ENCODE results near the gene DMPK.
A peak's percentile ranks its signal among the peaks of the same experiment; 100 is the strongest.
"Not testable (repeated sequence)": the region's sequence is repeated elsewhere in the genome, so short reads cannot be mapped to it uniquely, and the experiment has no call there.

Gene DMPK

DNA sequence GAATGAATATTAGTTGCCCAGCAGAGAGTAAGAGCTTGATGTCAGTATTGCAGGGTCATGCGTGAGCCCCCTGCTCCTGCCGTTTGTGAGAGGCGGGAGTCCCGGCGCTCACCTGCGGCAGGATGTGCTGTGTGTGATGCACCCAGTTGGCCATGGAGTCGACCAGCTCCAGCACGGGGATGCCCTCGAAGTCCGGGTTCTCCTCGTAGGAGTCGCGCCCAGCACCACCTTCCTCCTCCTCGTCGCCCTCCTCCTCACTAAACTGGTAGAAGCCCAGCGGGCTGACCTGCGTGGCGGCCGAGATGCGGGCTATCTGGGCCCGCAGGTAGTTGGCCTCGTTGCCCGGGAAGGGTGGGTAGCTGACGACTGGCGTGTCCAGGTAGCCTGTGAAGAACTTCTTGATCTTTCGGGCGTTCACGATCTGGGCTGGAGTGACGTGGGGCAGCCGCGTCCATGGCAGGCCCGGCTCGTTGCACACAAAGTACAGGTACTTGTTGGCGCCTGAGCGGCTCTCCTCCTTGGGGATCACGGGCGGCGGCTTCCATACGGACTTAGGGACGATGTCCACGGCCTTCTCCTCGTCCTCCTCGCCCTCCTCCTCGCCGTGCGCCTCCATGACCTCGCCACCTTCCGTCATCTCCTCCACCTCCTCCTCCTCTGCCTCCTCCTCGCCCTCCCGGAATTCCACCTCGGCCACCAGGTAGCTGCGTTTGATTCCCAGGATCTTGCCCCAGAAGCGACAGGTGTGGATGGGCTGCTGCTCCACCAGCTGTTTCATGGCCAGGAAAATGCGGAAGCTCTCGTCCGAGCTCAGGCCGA, 22.1 kb upstream of the DMPK start:
- H3K36me3 Mint-ChIP-seq = no peaks in the 10 kb centered on the region
- H3K27me3 Mint-ChIP-seq = peaks cover 10 to 37% of the 10 kb centered on the region in 2 donors
- no peak overlapping the region for H3K27ac Mint-ChIP-seq
- no peak overlapping the region for H3K4me3 Mint-ChIP-seq
- DNase-seq = no peak
- peaks cover 3 to 11% of the 10 kb centered on the region in 2 donors for H3K4me1 Mint-ChIP-seq
- H3K9me3 Mint-ChIP-seq = no peaks in the 10 kb centered on the region
- ATAC-seq (replicated peaks) = no peak

DNA sequence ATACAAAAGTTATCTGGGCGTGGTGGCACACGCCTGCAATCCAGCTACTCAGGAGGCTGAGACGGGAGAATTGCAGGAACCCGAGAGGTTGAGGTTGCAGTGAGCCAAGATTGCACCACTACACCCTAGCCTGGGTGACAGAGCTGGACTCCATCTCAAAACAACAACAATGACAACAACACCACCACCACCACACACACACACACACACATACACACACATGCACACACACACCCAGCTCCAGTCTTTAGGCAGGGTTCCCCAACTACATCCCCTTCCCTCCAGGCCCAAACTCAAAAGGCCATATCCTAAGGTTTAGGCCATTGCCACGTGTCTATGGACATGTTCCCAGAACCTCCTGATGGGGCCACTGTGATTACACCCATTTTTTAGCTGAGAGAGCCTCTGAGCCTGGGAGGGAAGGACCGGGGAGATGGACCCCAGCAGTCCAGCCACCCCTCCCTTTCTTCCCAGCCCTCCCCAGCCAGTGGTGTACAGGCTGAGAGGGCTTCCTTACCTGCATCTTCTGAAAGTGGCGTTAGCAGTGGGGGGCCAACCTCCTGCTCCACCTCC, 19.4 kb upstream of the DMPK start:
- Mint-ChIP-seq H3K27ac (no peak overlapping the region), H3K4me1 (peaks cover 14 to 15% of the 10 kb centered on the region in 2 donors), H3K4me3 (no peak overlapping the region), H3K9me3 (no peaks in the 10 kb centered on the region), H3K36me3 (no peaks in the 10 kb centered on the region), H3K27me3 (peaks cover 14 to 46% of the 10 kb centered on the region in 2 donors)
- DNase-seq = no peak
- ATAC-seq (replicated peaks) = no peak

DNA sequence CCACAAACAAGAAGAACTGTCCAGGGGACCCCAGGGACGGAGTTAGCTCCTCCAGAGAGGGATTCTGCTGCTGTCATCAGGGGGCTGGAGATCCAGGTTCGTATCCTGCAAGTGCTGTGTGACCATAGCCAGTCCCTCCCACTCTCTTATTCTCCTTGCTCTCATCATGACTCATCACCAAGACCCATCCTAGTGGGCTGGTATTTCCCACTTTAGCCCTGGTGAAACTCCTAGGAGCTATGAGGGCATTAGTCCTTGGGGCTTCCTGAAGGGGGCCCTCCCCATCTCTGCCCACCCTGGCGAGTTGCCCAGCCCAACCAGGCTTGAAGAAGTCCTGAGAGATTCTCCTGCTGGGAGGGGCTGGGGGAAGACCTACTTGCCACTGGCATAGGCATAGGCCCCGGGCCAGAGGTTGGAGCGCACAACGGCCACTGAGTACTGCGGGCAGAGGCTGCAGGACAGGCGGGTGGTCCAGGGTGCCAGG, 17.8 kb upstream of the DMPK start:
- Mint-ChIP-seq H3K27me3 (peaks cover 18 to 54% of the 10 kb centered on the region in 2 donors), H3K36me3 (no peaks in the 10 kb centered on the region), H3K9me3 (no peaks in the 10 kb centered on the region), H3K27ac (no peak overlapping the region), H3K4me1 (peaks cover 13 to 14% of the 10 kb centered on the region in 2 donors), H3K4me3 (no peak overlapping the region)
- DNase-seq (no peak), ATAC-seq (replicated peaks) (no peak)

DNA sequence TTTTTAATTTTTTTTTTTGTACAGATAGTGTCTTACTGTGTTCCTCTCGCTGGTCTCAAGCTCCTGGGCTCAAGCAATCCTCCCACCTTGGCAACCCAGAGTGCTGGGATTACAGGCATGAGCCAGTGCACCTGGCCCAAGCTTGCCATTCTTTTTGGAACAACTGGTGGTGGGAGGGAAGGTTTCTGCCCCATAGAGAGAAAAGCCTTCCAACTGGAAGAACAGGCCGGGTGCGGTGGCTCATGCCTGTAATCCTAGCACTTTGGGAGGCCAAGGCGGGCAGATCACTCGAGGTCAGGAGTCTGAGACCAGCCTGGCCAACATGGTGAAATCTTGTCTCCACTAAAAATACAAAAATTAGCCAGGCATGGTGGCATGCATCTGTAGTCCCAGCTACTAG, 17.3 kb upstream of the DMPK start:
- DNase-seq; H3K27ac Mint-ChIP-seq; ATAC-seq (replicated peaks); H3K36me3 Mint-ChIP-seq; H3K4me3 Mint-ChIP-seq; H3K9me3 Mint-ChIP-seq: not testable (repeated sequence)
- Mint-ChIP-seq H3K4me1 (peaks cover 16 to 18% of the 10 kb centered on the region in 2 donors), H3K27me3 (peaks cover 18 to 60% of the 10 kb centered on the region in 2 donors)

DNA sequence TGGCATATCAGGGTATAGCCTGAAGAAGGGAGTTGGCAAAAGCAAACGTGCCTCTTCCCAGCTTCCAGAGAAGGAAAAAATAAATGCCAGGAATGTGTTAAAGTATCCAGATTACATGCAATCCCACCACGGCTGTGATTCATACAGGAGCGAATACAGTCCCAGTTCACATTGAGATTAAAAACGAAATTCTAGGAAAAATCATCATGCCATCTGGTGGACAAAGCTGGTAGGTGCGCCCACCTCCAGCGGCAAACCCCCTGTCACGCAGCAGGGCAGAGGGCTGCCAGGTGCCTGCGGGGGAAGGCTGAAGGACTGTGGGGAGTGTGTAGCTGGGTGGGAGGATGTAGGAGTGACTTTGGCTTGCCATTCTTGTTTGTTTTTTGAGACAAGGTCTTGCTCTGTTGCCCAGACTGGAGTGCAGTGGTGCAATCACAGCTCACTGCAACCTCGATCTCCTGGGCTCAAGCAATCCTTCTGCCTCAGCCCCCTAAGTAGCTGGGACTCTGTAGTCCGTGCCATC, 16.8 kb upstream of the DMPK start:
- H3K4me1 Mint-ChIP-seq = peaks cover 17 to 20% of the 10 kb centered on the region in 2 donors
- no peaks in the 10 kb centered on the region for H3K36me3 Mint-ChIP-seq
- peak; percentile 92 for ATAC-seq (replicated peaks)
- H3K27me3 Mint-ChIP-seq = peaks cover 18 to 61% of the 10 kb centered on the region in 2 donors
- no peak overlapping the region for H3K4me3 Mint-ChIP-seq
- H3K27ac Mint-ChIP-seq = no peak overlapping the region
- H3K9me3 Mint-ChIP-seq = no peaks in the 10 kb centered on the region
- DNase-seq = no peak

DNA sequence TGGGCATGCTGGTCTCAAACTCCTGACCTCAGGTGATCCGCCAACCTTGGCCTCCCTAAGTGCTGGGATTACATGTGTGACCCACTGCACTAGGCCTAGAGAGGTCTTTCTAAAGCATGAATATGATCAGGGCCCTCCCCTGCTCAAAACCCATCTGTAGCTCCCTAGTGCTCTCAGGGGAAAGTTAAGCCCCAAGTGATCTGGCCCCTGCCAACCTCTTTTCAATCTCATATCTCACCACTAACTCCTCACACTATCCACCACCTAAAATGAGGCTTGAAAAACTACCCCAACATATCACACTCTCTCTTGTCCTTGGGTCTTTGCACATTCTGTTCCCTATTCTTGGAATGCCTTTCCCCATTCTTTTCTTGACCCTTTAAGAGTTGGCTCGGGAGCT, 12.3 kb upstream of the DMPK start:
- peaks cover 0 to 3% of the 10 kb centered on the region in 2 donors for H3K36me3 Mint-ChIP-seq
- H3K4me3 Mint-ChIP-seq = no peak overlapping the region
- peaks cover 8 to 27% of the 10 kb centered on the region in 2 donors for H3K27me3 Mint-ChIP-seq
- H3K9me3 Mint-ChIP-seq = no peaks in the 10 kb centered on the region
- H3K27ac Mint-ChIP-seq = no peak overlapping the region
- ATAC-seq (replicated peaks) = no peak
- H3K4me1 Mint-ChIP-seq = peaks cover 34 to 54% of the 10 kb centered on the region in 2 donors
- DNase-seq = no peak

DNA sequence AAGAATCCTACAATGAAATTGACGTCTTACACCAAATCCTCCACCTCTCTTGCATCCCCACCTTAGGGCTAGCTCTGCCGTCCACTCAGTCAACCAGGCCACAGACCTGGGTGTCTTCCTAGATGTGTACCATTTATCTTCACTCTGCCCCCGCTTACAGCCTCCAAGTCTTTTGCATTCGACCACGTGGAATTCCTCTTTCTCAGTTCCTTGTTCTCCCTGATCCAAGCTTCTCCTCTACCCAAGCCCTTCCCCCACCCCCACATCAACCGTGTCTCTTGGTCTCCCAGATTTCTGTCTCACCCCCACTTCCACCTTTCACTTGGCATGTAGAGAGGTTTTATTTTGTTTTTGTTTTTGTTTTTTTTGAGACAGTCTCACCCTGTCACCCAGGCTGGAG, 11.6 kb upstream of the DMPK start:
- Mint-ChIP-seq H3K4me1 (peaks cover 30 to 49% of the 10 kb centered on the region in 2 donors), H3K36me3 (peaks cover 7 to 9% of the 10 kb centered on the region in 2 donors), H3K27me3 (peaks cover 4 to 22% of the 10 kb centered on the region in 2 donors), H3K4me3 (peak overlapping the region; percentile 17 to 51), H3K27ac (peak overlapping the region; percentile 48), H3K9me3 (no peaks in the 10 kb centered on the region)
- DNase-seq = no peak
- ATAC-seq (replicated peaks) = no peak

DNA sequence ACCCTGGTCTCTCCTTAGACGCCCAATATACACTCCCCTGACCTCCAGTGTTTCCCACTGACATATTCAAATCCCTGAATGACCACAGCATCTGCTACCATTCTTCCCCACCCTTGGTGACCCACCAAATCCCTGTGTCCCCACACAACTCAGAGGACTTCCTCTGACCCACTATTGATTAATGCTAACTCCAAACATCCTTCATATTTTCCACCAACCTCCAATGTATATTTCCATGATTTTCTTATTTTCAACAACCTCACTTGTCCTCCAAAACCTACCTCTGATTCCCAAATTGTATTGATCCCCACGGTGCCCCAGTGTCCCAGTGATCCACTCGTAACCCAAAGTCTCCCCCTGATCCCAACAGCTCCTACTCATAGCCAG, 10.9 kb upstream of the DMPK start:
- Mint-ChIP-seq H3K4me1 (peaks cover 29 to 49% of the 10 kb centered on the region in 2 donors), H3K27ac (peak overlapping the region; percentile 92), H3K27me3 (peaks cover 4 to 21% of the 10 kb centered on the region in 2 donors), H3K36me3 (peaks cover 14 to 17% of the 10 kb centered on the region in 2 donors), H3K4me3 (peak overlapping the region; percentile 74 to 80), H3K9me3 (no peaks in the 10 kb centered on the region)
- no peak for DNase-seq
- ATAC-seq (replicated peaks) = no peak

DNA sequence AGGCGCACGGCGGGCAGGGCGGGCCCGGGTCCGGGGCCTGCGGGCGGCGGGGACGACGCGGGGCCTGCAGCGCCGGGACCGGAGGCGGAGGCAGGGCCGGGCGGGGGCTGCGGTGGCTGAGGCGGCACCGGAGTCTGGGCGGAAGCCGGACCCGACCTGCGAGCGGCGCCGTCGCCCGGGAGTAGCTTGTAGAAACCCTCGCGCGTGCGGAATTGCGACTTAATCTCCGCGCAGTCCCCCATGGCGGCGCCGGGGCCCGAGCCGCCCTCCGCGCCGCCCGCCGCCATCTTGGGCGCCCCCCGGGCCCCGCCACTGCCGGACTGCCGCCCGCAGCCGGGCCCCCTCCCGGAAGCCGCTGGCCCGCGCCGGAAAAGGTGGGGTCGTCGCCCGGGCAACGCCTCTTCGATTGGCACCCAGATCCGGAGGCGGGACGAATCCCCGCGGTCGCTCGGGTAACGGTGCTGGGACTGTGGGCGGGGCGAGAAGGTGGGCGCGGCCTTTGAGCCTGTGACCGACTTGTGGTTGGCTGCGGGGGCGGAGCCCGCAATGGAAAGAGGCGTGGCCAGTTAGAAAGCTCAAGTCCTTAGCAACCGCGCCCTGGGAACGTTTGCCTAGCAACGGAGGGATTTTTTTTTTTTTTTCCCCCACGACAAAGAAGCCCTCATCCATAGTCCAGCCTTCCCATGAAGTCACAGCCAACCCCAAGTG, 10.3 kb upstream of the DMPK start, which contains the start of gene DMWD:
Gene DMWD, minus strand, starts transcription at position 376 of the 708 bp plus-strand sequence. Its CDS starts 89 bp downstream, at position 287.
- ATAC-seq (replicated peaks) (peak; percentile 85 to 92), DNase-seq (peak; percentile 99)
- Mint-ChIP-seq H3K27ac (peak within 1 kb of the TSS; percentile 92), H3K27me3 (peaks cover 4 to 16% of the 10 kb centered on the region in 2 donors), H3K4me1 (peaks cover 31 to 51% of the 10 kb centered on the region in 2 donors), H3K9me3 (no peaks in the 10 kb centered on the region), H3K4me3 (peak within 1 kb of the TSS; percentile 82 to 94), H3K36me3 (peaks cover 19 to 22% of the 10 kb centered on the region in 2 donors)

DNA sequence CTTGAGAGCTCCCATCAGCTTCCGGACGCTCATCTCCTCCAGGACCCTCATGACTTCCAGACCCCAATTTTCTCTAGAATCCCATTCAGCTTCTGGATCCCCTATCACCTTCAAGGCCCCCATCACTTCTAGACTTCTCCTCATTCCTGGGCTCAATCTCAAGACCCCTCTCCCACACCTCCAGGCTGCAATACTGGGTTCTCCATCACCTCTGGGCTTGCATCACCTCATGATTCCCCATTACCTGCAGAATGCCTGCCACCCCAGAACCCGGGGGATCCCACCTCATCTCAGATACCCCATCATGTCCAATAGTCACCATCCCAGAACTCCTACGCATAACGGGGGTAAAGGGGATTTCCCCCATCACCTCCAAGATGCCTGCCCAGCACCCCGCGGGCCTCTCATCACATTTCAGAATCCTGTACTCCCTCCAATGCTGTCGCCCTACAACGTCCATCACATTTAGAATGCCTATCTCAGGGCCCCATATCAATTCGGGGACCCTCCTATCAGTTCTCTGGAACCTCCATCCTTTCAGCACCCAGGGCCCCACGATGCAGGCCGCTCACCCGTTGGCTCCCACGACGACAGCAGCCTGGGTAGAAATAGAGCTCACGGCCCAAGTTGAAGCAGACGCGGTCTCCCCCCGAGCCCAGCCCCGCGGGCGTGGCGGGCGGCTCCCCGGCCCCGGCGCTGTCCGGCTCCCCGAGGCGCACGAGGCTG, 9.6 kb upstream of the DMPK start:
- Mint-ChIP-seq H3K27ac (peak overlapping the region; percentile 90), H3K4me1 (peaks cover 31 to 50% of the 10 kb centered on the region in 2 donors), H3K4me3 (peak overlapping the region; percentile 82 to 94), H3K9me3 (no peaks in the 10 kb centered on the region), H3K36me3 (peaks cover 27 to 29% of the 10 kb centered on the region in 2 donors), H3K27me3 (peaks cover 4 to 15% of the 10 kb centered on the region in 2 donors)
- no peak for DNase-seq
- ATAC-seq (replicated peaks) = peak; percentile 28 to 30

DNA sequence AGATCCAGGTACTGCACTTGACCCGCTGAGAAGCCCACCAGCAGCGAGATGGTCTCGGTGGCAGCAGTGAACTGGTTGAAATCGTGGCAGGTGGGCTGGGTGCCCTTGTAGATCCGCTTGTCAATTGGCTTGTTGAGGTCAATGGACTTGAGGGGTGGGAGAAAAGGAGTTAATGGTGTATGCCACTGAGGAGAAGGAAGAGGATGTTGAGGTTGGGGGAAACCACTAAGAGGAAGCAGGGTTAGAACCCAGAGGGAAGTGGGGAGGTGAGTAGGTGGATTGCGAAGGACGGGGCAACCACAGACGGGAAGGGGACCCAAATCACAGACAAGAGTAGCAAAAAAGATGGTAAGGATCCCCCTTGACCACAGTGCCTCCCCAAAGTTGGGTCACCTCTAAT, 8.7 kb upstream of the DMPK start:
- H3K27ac Mint-ChIP-seq = no peak overlapping the region
- H3K4me1 Mint-ChIP-seq = peaks cover 31 to 50% of the 10 kb centered on the region in 2 donors
- H3K9me3 Mint-ChIP-seq = no peaks in the 10 kb centered on the region
- ATAC-seq (replicated peaks) (peak; percentile 53 to 62), DNase-seq (peak; percentile 49)
- H3K36me3 Mint-ChIP-seq = peaks cover 35 to 37% of the 10 kb centered on the region in 2 donors
- H3K27me3 Mint-ChIP-seq = peaks cover 3 to 13% of the 10 kb centered on the region in 2 donors
- peak overlapping the region; percentile 82 to 94 for H3K4me3 Mint-ChIP-seq

DNA sequence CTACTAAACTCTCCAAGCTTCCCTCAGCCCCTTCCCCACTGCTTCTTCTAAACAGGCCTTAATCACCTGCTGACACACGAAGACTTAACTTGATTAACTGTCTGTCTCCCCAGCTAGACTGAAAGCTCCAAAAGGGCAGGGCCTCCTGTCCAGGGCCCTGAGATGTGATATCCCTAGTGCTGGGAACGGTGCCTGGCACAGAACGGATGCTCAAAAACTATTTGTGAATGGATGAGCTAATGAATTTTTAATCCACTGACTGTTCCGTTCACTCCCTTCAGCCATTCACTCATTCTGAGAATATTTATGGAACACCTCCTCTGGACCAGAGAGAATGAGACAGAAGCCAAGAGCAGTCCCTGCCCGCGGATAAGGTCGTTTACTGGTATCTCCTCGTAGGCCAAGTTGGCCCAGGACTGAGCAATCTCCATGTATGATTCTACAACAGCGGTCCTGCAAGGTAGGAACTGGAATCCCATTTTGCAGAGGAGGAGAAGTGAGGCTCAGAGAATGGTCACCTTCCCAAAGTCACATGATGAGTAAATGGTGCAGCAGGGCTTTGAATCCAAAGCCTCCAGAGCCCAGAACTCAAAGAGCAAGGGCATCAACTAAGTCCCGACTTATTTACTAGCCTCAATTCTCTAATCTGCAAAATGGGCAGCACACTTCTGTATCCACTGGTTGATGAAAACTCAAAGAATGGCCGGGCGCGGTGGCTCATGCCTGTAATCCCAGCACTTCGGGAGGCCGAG, 6.9 kb upstream of the DMPK start:
- no peak for ATAC-seq (replicated peaks)
- Mint-ChIP-seq H3K36me3 (peaks cover 42 to 49% of the 10 kb centered on the region in 2 donors), H3K27ac (no peak overlapping the region), H3K27me3 (no peaks in the 10 kb centered on the region), H3K4me3 (no peak overlapping the region), H3K9me3 (no peaks in the 10 kb centered on the region), H3K4me1 (peaks cover 29 to 45% of the 10 kb centered on the region in 2 donors)
- DNase-seq = no peak

DNA sequence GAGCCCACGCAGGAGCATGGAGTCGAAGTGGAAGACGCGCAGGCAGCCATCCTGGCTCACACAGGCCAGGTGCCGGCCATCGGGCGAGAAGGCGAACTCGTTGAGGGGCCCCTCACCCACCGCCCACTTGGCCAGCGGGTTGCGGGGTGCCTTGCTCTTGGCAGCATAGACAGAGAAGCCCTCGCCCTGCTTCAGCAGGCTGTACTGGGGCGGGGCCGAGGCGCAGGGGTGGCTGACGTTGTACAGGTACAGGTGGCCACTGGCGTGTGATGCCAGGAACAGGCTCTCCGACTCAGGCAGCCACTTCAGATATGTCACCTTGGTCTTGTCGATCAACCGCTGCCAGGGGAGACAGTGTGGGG, 4.2 kb upstream of the DMPK start:
- Mint-ChIP-seq H3K9me3 (no peaks in the 10 kb centered on the region), H3K4me1 (peaks cover 15 to 24% of the 10 kb centered on the region in 2 donors), H3K36me3 (peaks cover 52 to 57% of the 10 kb centered on the region in 2 donors), H3K4me3 (no peak overlapping the region), H3K27ac (no peak overlapping the region), H3K27me3 (no peaks in the 10 kb centered on the region)
- ATAC-seq (replicated peaks) (no peak), DNase-seq (no peak)

Measured in stimulated activated naive B cell treated with anti-CD40 and anti-IgM and Interleukin-4, amounts not matched to agents 10 μg/mL and 1 μg/mL and 100 μg/mL, for 72 hours (primary cell).